ENCODE results near the gene PHKG2. TPM values are rescaled to one million over a fixed set of nuclear protein-coding genes. Genes with fewer than 3 reads are reported as not detected.

Gene PHKG2
- total and polyA plus RNA-seq, 4 donors: 12.2 to 37.4 (median 31.7) TPM

- H3K9me3 ChIP-seq (ENCODE audit: control insufficient read depth in 4 of 4, insufficient read depth in 3 of 4, low read length in 3 of 4): no peaks in the 10 kb centered on the region
- DNase-seq (no peak), ATAC-seq (ENCODE audit: insufficient read depth, low FRiP score) (no peak)
- WGBS, 2 donors: 93% methylated on average over 12 of the region's 12 CpGs
- no peak overlapping the region for H3K4me3 ChIP-seq
- no peaks in the 10 kb centered on the region for H3K27me3 ChIP-seq (ENCODE audit: control insufficient read depth in 3 of 3, insufficient read depth in 3 of 3, low read length in 2 of 3)
- no peaks in the 10 kb centered on the region for H3K4me1 ChIP-seq (ENCODE audit: control insufficient read depth in 5 of 5, insufficient read depth in 5 of 5, low read length in 5 of 5)
- TF ChIP-seq CTCF (IDR thresholded peaks at IDR 0.05; ENCODE audit: control extremely low read depth, extremely low read depth): no peak
- no peak overlapping the region for H3K27ac ChIP-seq (ENCODE audit: low read depth in 1 of 2, low read length in 1 of 2)
- H3K9ac ChIP-seq (ENCODE audit: insufficient read depth in 1 of 2, low read length in 2 of 2): no peak overlapping the region
- peaks cover 40 to 64% (median 58%) of the 10 kb centered on the region in 4 donors for H3K36me3 ChIP-seq (ENCODE audit: control insufficient read depth in 4 of 4, insufficient read depth in 4 of 4, low read length in 4 of 4)
Observed at GRCh38 chr16:30723725-30724355, 24.4 kb upstream of the PHKG2 start.

GRCh38 chr16:30724641-30725417 is 23.4 kb upstream of the PHKG2 start:
- DNase-seq (no peak), ATAC-seq (ENCODE audit: insufficient read depth, low FRiP score) (peak; percentile 48)
- Histone ChIP-seq H3K9me3 (ENCODE audit: control insufficient read depth in 4 of 4, insufficient read depth in 3 of 4, low read length in 3 of 4) (no peaks in the 10 kb centered on the region), H3K27ac (ENCODE audit: low read depth in 1 of 2, low read length in 1 of 2) (peak overlapping the region in 1 of 2 donors; percentile 61), H3K9ac (ENCODE audit: insufficient read depth in 1 of 2, low read length in 2 of 2) (no peak overlapping the region), H3K4me1 (ENCODE audit: control insufficient read depth in 5 of 5, insufficient read depth in 5 of 5, low read length in 5 of 5) (no peaks in the 10 kb centered on the region), H3K36me3 (ENCODE audit: control insufficient read depth in 4 of 4, insufficient read depth in 4 of 4, low read length in 4 of 4) (peaks cover 43 to 67% (median 61%) of the 10 kb centered on the region in 4 donors), H3K4me3 (no peak overlapping the region), H3K27me3 (ENCODE audit: control insufficient read depth in 3 of 3, insufficient read depth in 3 of 3, low read length in 2 of 3) (no peaks in the 10 kb centered on the region)
- WGBS, 2 donors: 58 to 75% methylated on average over 23 of the region's 23 CpGs
- TF ChIP-seq CTCF (IDR thresholded peaks at IDR 0.05; ENCODE audit: control extremely low read depth, extremely low read depth): no peak

GRCh38 chr16:30725418-30725792 is 22.8 kb upstream of the PHKG2 start:
- no peak overlapping the region for H3K27ac ChIP-seq (ENCODE audit: low read depth in 1 of 2, low read length in 1 of 2)
- no peak overlapping the region for H3K9ac ChIP-seq (ENCODE audit: insufficient read depth in 1 of 2, low read length in 2 of 2)
- TF ChIP-seq CTCF (IDR thresholded peaks at IDR 0.05; ENCODE audit: control extremely low read depth, extremely low read depth): no peak
- H3K4me1 ChIP-seq (ENCODE audit: control insufficient read depth in 5 of 5, insufficient read depth in 5 of 5, low read length in 5 of 5): no peaks in the 10 kb centered on the region
- H3K9me3 ChIP-seq (ENCODE audit: control insufficient read depth in 4 of 4, insufficient read depth in 3 of 4, low read length in 3 of 4): no peaks in the 10 kb centered on the region
- no peaks in the 10 kb centered on the region for H3K27me3 ChIP-seq (ENCODE audit: control insufficient read depth in 3 of 3, insufficient read depth in 3 of 3, low read length in 2 of 3)
- peaks cover 43 to 66% (median 58%) of the 10 kb centered on the region in 4 donors for H3K36me3 ChIP-seq (ENCODE audit: control insufficient read depth in 4 of 4, insufficient read depth in 4 of 4, low read length in 4 of 4)
- no peak overlapping the region for H3K4me3 ChIP-seq
- ATAC-seq (ENCODE audit: insufficient read depth, low FRiP score): no peak
- DNase-seq: no peak
- 89 to 92% methylated on average over 3 of the region's 3 CpGs for WGBS, 2 donors
